Hepatocyte (in vitro differentiated cells): ENCODE measurements around the gene DXO. TPM values are rescaled to one million over a fixed set of nuclear protein-coding genes. Genes with fewer than 3 reads are reported as not detected.

Experiments
- DNase-seq: peaks from one replicate; pipeline ENCODE4 v3.0.0-alpha.2; 2016; ENCODE audit warnings: low spot score
- H2AFZ ChIP-seq: fragments of 200-600 bp; sonication (generic); 2 replicates; pipeline ENCODE4 v1.6.0; 2016; ENCODE audit warnings: antibody characterized with exemption, mild to moderate bottlenecking
- H3K27ac ChIP-seq: fragments of 200-600 bp; sonication (generic); 2 replicates; pipeline ENCODE4 v1.5.1; 2016; ENCODE audit warnings: mild to moderate bottlenecking
- H3K27me3 ChIP-seq: fragments of 200-600 bp; sonication (generic); 2 replicates; pipeline ENCODE4 v1.6.1; 2016
- H3K36me3 ChIP-seq: fragments of 200-600 bp; sonication (generic); replicated peaks from 2 replicates; pipeline ENCODE4 v1.5.1; 2016; ENCODE audit warnings: low read depth; ENCODE audit not compliant: insufficient read depth
- H3K4me1 ChIP-seq: fragments of 200-600 bp; sonication (generic); 2 replicates; pipeline ENCODE4 v1.5.1; 2016; ENCODE audit warnings: mild to moderate bottlenecking, moderate library complexity; ENCODE audit not compliant: insufficient read depth
- H3K4me2 ChIP-seq: fragments of 200-600 bp; sonication (generic); 2 replicates; pipeline ENCODE4 v1.6.0; 2016
- H3K4me3 ChIP-seq: fragments of 200-600 bp; sonication (generic); 2 replicates; pipeline ENCODE4 v1.5.1; 2016; ENCODE audit warnings: mild to moderate bottlenecking
- H3K79me2 ChIP-seq: fragments of 200-600 bp; sonication (generic); 2 replicates; pipeline ENCODE4 v1.6.0; 2017; ENCODE audit warnings: mild to moderate bottlenecking
- H3K9me2 ChIP-seq: fragments of 200-600 bp; sonication (generic); replicated peaks from 2 replicates; pipeline ENCODE4 v1.6.0; 2017; ENCODE audit warnings: mild to moderate bottlenecking; ENCODE audit not compliant: insufficient read depth
- H3K9me3 ChIP-seq: fragments of 200-600 bp; sonication (generic); 2 replicates; pipeline ENCODE4 v1.5.1; 2016; ENCODE audit warnings: low read depth, mild to moderate bottlenecking
- H4K20me1 ChIP-seq: fragments of 200-600 bp; sonication (generic); 2 replicates; pipeline ENCODE4 v1.6.0; 2016; ENCODE audit warnings: mild to moderate bottlenecking; ENCODE audit not compliant: insufficient read depth, poor library complexity, severe bottlenecking
- EZH2 ChIP-seq: fragments of 200-600 bp; sonication (generic); IDR thresholded peaks from 2 replicates; pipeline ENCODE4 v1.6.1; 2016; ENCODE audit warnings: antibody characterized with exemption, mild to moderate bottlenecking, borderline replicate concordance
- EZH2phosphoT487 ChIP-seq: fragments of 200-600 bp; sonication (generic); IDR thresholded peaks from one replicate; pipeline ENCODE4 v1.6.1; 2018; ENCODE audit warnings: antibody characterized with exemption, mild to moderate bottlenecking, low read depth, moderate library complexity; ENCODE audit not compliant: unreplicated experiment, severe bottlenecking
- WGBS: methylation state at CpG from one replicate; pipeline ENCODE4 v1.1.6; 2016; ENCODE audit warnings: low lambda C conversion rate; ENCODE audit errors: missing lambda C conversion rate; 5-methylcytosine and 5-hydroxymethylcytosine counted together
- polyA plus RNA-seq: library from polyadenylated mRNA; unstranded; fragments of >200 nt; fragmentation: Nextera tagmentation; extraction: Ambion mirVana; gene quantifications from 2 replicates; pipeline ENCODE4 v1.2.1, GENCODE V29; 2016
- total RNA-seq: library from RNA; depleted of rRNA; stranded (reverse); fragments of >200 nt; gene quantifications from 2 replicates; pipeline ENCODE4 v1.2.3, GENCODE V29; 2014
- TF ChIP-seq, protein P1 (sequence below): fragments of 200-600 bp; sonication (generic); IDR thresholded peaks from 2 replicates; pipeline ENCODE4 v1.5.1; 2016; ENCODE audit warnings: antibody characterized with exemption, mild to moderate bottlenecking; ENCODE audit not compliant: poor library complexity

The DXO gene
- total and polyA plus RNA-seq, 2 experiments from 2014 or later: 22.2 to 39.3 TPM

GRCh38 chr6:31968791-31969711 lies 2.9 kb downstream of the DXO start:
- Histone ChIP-seq H4K20me1 (no peaks in the 10 kb centered on the region), H3K4me2 (no peak overlapping the region), H3K4me1 (peaks cover 19% of the 10 kb centered on the region), H3K79me2 (peaks cover 28% of the 10 kb centered on the region), H3K36me3 (no peaks in the 10 kb centered on the region), H3K27me3 (no peaks in the 10 kb centered on the region), H3K27ac (no peak overlapping the region), H3K9me2 (no peaks in the 10 kb centered on the region), H2AFZ (no peak overlapping the region), H3K4me3 (no peak overlapping the region), H3K9me3 (no peaks in the 10 kb centered on the region)
- 95% methylated on average over 23 of the region's 23 CpGs for WGBS
- TF ChIP-seq, protein P1, sequence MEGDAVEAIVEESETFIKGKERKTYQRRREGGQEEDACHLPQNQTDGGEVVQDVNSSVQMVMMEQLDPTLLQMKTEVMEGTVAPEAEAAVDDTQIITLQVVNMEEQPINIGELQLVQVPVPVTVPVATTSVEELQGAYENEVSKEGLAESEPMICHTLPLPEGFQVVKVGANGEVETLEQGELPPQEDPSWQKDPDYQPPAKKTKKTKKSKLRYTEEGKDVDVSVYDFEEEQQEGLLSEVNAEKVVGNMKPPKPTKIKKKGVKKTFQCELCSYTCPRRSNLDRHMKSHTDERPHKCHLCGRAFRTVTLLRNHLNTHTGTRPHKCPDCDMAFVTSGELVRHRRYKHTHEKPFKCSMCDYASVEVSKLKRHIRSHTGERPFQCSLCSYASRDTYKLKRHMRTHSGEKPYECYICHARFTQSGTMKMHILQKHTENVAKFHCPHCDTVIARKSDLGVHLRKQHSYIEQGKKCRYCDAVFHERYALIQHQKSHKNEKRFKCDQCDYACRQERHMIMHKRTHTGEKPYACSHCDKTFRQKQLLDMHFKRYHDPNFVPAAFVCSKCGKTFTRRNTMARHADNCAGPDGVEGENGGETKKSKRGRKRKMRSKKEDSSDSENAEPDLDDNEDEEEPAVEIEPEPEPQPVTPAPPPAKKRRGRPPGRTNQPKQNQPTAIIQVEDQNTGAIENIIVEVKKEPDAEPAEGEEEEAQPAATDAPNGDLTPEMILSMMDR: no peak
- TF ChIP-seq EZH2 (no peak), EZH2phosphoT487 (no peak)
- DNase-seq: no peak

- H2AFZ ChIP-seq: no peak overlapping the region
- H3K4me1 ChIP-seq: peaks cover 16% of the 10 kb centered on the region
- TF ChIP-seq EZH2phosphoT487 (no peak), EZH2 (no peak)
- TF ChIP-seq, protein P1: no peak
- no peak overlapping the region for H3K27ac ChIP-seq
- no peaks in the 10 kb centered on the region for H4K20me1 ChIP-seq
- no peaks in the 10 kb centered on the region for H3K9me3 ChIP-seq
- peaks cover 20% of the 10 kb centered on the region for H3K79me2 ChIP-seq
- H3K9me2 ChIP-seq: no peaks in the 10 kb centered on the region
- no peaks in the 10 kb centered on the region for H3K27me3 ChIP-seq
- H3K4me2 ChIP-seq: no peak overlapping the region
- no peak overlapping the region for H3K4me3 ChIP-seq
- DNase-seq: no peak
- no peaks in the 10 kb centered on the region for H3K36me3 ChIP-seq
- WGBS: 94% methylated on average over 11 of the region's 11 CpGs
These were observed 3.6 kb downstream of the DXO start for GRCh38 chr6:31968326-31968725.

- Histone ChIP-seq H3K9me3 (no peaks in the 10 kb centered on the region), H3K27me3 (no peaks in the 10 kb centered on the region), H3K79me2 (peaks cover 16% of the 10 kb centered on the region), H3K4me3 (no peak overlapping the region), H3K9me2 (no peaks in the 10 kb centered on the region), H3K4me1 (peaks cover 12% of the 10 kb centered on the region), H3K36me3 (no peaks in the 10 kb centered on the region), H3K4me2 (no peak overlapping the region), H2AFZ (no peak overlapping the region), H4K20me1 (no peaks in the 10 kb centered on the region), H3K27ac (no peak overlapping the region)
- no peak for DNase-seq
- WGBS: 100% methylated on average over 3 of the region's 3 CpGs
- TF ChIP-seq, protein P1: no peak
- no peak for TF ChIP-seq EZH2phosphoT487
- no peak for TF ChIP-seq EZH2
These were observed 4.0 kb downstream of the DXO start for GRCh38 chr6:31967926-31968320.
